ENCODE results near the gene ADPRHL1.

DNA sequence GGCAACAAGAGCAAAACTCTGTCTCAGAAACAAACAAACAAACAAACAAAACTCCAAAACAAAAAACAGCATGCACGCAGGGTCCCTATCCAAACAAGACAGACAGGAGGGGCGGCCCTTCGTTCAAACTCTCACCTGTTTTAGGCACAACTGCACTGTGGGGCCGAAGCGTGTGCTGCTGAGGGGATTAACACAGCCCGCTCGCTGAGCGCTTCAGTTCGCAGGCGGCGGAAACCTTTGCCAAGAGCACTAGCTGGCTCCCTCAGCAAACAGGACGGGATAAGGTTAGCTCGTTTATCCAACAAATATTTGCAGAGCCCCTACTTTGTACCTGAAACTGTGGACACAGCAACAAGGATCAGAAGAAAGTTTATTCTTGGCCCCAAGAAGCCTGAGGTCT is 1.6 kb upstream of the ADPRHL1 start:
- TF ChIP-seq CTCF (IDR thresholded peaks at IDR 0.05; ENCODE audit: insufficient read depth, low read depth, low read length) (no peak), EZH2 (IDR thresholded peaks at IDR 0.05; ENCODE audit: insufficient read depth, low read length) (no peak)
